Adrenal gland (tissue), 5 donors: Measurements from ENCODE around the gene CDC5L.

Source experiments
- POLR2A ChIP-seq, 2 donors: fragments of 450-650 bp; IDR thresholded peaks; one replicate each; pipeline ENCODE4 v1.6.1; 2017; ENCODE audit warnings: antibody characterized with exemption in 2 of 2, mild to moderate bottlenecking in 2 of 2, moderate library complexity in 1 of 2
- TF ChIP-seq, protein P1 (sequence below), 6 experiments: fragments of 450-650 bp in 4 of 6; fragments of 200-600 bp in 2 of 6; sonication (generic) in 1 of 6; IDR thresholded peaks; 1 replicate in 5 of 6; 2 replicates in 1 of 6; pipeline versions ENCODE4 v1.5.1 to v1.8.0; 2016 to 2021; ENCODE audit warnings: antibody characterized with exemption in 6 of 6, mild to moderate bottlenecking in 2 of 6, moderate library complexity in 1 of 6
- donor health status: DM: no; HTN: no; CAD: no.

DNA sequence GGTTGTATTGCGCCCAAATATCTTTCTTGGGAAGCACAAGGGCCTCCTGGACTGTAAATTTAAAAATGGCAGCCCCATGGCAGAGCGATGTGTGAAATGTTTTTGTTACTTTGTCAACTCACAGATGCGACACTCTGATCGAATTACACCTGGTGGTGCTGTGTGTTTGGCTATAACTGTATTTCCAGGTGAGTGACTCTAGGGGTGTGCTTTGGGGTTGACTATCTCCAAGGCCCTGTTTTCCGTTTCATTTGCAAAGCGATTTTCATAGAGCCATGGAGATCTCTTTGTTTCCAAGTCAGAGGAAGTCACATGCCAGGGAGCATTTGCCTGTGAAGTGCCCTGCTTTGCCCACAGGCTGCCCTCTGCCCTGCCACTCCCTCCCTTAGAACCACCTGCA is 93.5 kb downstream of the CDC5L start:
- TF ChIP-seq POLR2A (IDR thresholded peaks at IDR 0.05): no peak
- TF ChIP-seq, protein P1, sequence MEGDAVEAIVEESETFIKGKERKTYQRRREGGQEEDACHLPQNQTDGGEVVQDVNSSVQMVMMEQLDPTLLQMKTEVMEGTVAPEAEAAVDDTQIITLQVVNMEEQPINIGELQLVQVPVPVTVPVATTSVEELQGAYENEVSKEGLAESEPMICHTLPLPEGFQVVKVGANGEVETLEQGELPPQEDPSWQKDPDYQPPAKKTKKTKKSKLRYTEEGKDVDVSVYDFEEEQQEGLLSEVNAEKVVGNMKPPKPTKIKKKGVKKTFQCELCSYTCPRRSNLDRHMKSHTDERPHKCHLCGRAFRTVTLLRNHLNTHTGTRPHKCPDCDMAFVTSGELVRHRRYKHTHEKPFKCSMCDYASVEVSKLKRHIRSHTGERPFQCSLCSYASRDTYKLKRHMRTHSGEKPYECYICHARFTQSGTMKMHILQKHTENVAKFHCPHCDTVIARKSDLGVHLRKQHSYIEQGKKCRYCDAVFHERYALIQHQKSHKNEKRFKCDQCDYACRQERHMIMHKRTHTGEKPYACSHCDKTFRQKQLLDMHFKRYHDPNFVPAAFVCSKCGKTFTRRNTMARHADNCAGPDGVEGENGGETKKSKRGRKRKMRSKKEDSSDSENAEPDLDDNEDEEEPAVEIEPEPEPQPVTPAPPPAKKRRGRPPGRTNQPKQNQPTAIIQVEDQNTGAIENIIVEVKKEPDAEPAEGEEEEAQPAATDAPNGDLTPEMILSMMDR (IDR thresholded peaks at IDR 0.05): no peak
